ENCODE data around the gene DKC1.
A peak's percentile ranks its signal among the peaks of the same experiment; 100 is the strongest.
"Not testable (repeated sequence)": the region's sequence is repeated elsewhere in the genome, so short reads cannot be mapped to it uniquely, and the experiment has no call there.

The DKC1 gene

GRCh38 chrX:154793084-154793795 lies 30.6 kb downstream of the DKC1 start:
- DNase-seq, result no peak

- DNase-seq, result no peak
Measured at GRCh38 chrX:154795016-154795415, 32.4 kb downstream of the DKC1 start.

GRCh38 chrX:154797006-154797405 lies 34.3 kb downstream of the DKC1 start:
- no peak for DNase-seq

GRCh38 chrX:154799556-154800348 lies 37.1 kb downstream of the DKC1 start:
- DNase-seq, result no peak

- DNase-seq, result no peak
Measured at GRCh38 chrX:154800478-154801210, 38.0 kb downstream of the DKC1 start.

- DNase-seq, result no peak
Measured at GRCh38 chrX:154802947-154803346, 40.3 kb downstream of the DKC1 start.

GRCh38 chrX:154804261-154804956 lies 41.7 kb downstream of the DKC1 start:
- DNase-seq, result no peak

- DNase-seq, result peak; percentile 82
Measured at GRCh38 chrX:154804957-154805695, 42.5 kb downstream of the DKC1 start, which contains the start of gene MPP1. Gene MPP1 (minus strand): TSS chrX:154805485. CDS start chrX:154805373, 112 bp downstream.

- no peak for DNase-seq
Measured at GRCh38 chrX:154805696-154806091, 43.0 kb downstream of the DKC1 start.

GRCh38 chrX:154806837-154807501 lies 44.3 kb downstream of the DKC1 start:
- DNase-seq, result no peak

GRCh38 chrX:154809939-154810665 lies 47.4 kb downstream of the DKC1 start:
- DNase-seq, result no peak

- DNase-seq, result no peak
Measured at GRCh38 chrX:154812341-154813101, 49.9 kb downstream of the DKC1 start.

GRCh38 chrX:154813801-154814200 lies 51.1 kb downstream of the DKC1 start:
- DNase-seq, result no peak

- DNase-seq, result no peak
Measured at GRCh38 chrX:154815274-154815818, 52.7 kb downstream of the DKC1 start.

GRCh38 chrX:154816326-154816898 lies 53.7 kb downstream of the DKC1 start:
- not testable (repeated sequence) for DNase-seq

GRCh38 chrX:154817048-154817618 lies 54.5 kb downstream of the DKC1 start:
- DNase-seq, result not testable (repeated sequence)

GRCh38 chrX:154818916-154819770 lies 56.5 kb downstream of the DKC1 start:
- DNase-seq, result no peak

- DNase-seq, result no peak
Measured at GRCh38 chrX:154819771-154820341, 57.2 kb downstream of the DKC1 start.

Data from left hindlimb (tissue), 1 donor.